H1 (cell line): ENCODE data around the gene CCNC. TPM values are rescaled to one million over a fixed set of nuclear protein-coding genes. Genes with fewer than 3 reads are reported as not detected.

ENCODE experiments used
- CBX8 ChIP-seq: fragments of 300-800, 300-1000 bp; sonication (generic); IDR thresholded peaks from 2 replicates; pipeline ENCODE4 v1.7.1; 2016; ENCODE audit warnings: low read depth, low read length, borderline replicate concordance
- EZH2 ChIP-seq: fragments of 200-600 bp; sonication (generic); IDR thresholded peaks from 2 replicates; pipeline ENCODE4 v1.7.1; 2012; ENCODE audit warnings: low read depth, mild to moderate bottlenecking, moderate library complexity, low read length, inconsistent platforms; ENCODE audit not compliant: severe bottlenecking
- FOSL1 ChIP-seq: IDR thresholded peaks from 2 replicates; pipeline ENCODE4 v1.6.1; 2011; ENCODE audit warnings: mild to moderate bottlenecking, low read depth, low read length, moderate library complexity; ENCODE audit not compliant: insufficient read depth
- HDAC2 ChIP-seq, 2 experiments: fragments of 300-600 bp in 1 of 2; sonication (generic) in 1 of 2; IDR thresholded peaks; 2 replicates each; pipeline ENCODE4 v1.6.1; 2011 to 2012; ENCODE audit warnings: low read depth in 2 of 2, low read length in 2 of 2, mild to moderate bottlenecking in 2 of 2, moderate library complexity in 2 of 2, borderline replicate concordance in 1 of 2, inconsistent platforms in 1 of 2
- JUN ChIP-seq: IDR thresholded peaks from 2 replicates; pipeline ENCODE4 v1.6.1; 2011; ENCODE audit warnings: low read depth, mild to moderate bottlenecking, improper control_type of control experiment, low read length
- KDM4A ChIP-seq: IDR thresholded peaks from one replicate; pipeline ENCODE4 v1.7.1; 2012; ENCODE audit warnings: low read depth, mild to moderate bottlenecking, moderate library complexity, low read length, inconsistent platforms; ENCODE audit not compliant: severe bottlenecking
- NRF1 ChIP-seq: IDR thresholded peaks from 2 replicates; pipeline ENCODE4 v1.6.1; 2011; ENCODE audit warnings: mild to moderate bottlenecking, low read depth, low read length, improper control_type of control experiment
- PHF8 ChIP-seq: fragments of 200-600 bp; sonication (generic); conservative IDR thresholded peaks from 2 replicates; pipeline ENCODE4 v1.7.1; 2012; ENCODE audit warnings: low read depth, mild to moderate bottlenecking, inconsistent platforms, low read length, moderate library complexity
- POU5F1 ChIP-seq: IDR thresholded peaks from 2 replicates; pipeline ENCODE4 v1.6.1; 2011; ENCODE audit warnings: low read depth, mild to moderate bottlenecking, low read length, moderate library complexity
- RBBP5 ChIP-seq: IDR thresholded peaks from 2 replicates; pipeline ENCODE4 v1.7.1; 2012; ENCODE audit warnings: low read depth, mild to moderate bottlenecking, inconsistent platforms, low read length, moderate library complexity, borderline replicate concordance
- SIX5 ChIP-seq: IDR thresholded peaks from 2 replicates; pipeline ENCODE4 v1.6.1; 2011; ENCODE audit warnings: mild to moderate bottlenecking, low read depth, low read length
- SP1 ChIP-seq: IDR thresholded peaks from 2 replicates; pipeline ENCODE4 v1.6.1; 2011; ENCODE audit warnings: low read depth, low read length
- SRF ChIP-seq: IDR thresholded peaks from 2 replicates; pipeline ENCODE4 v1.6.1; 2011; ENCODE audit warnings: mild to moderate bottlenecking, low read depth, low read length, moderate library complexity
- SUZ12 ChIP-seq: fragments of 200-600 bp; sonication (generic); IDR thresholded peaks from 2 replicates; pipeline ENCODE4 v1.6.1; 2012; ENCODE audit warnings: mild to moderate bottlenecking, inconsistent platforms, low read length, moderate library complexity, mixed read lengths
- TBP ChIP-seq: IDR thresholded peaks from 2 replicates; pipeline ENCODE4 v1.6.1; 2011; ENCODE audit warnings: low read depth, low read length, improper control_type of control experiment
- TCF12 ChIP-seq: IDR thresholded peaks from 2 replicates; pipeline ENCODE4 v1.6.1; 2011; ENCODE audit warnings: low read depth, mild to moderate bottlenecking, low read length
- TEAD4 ChIP-seq: IDR thresholded peaks from 2 replicates; pipeline ENCODE4 v1.6.1; 2012; ENCODE audit warnings: low read depth, low read length, inconsistent platforms, mixed read lengths
- polyA plus RNA-seq, 7 experiments: library from polyadenylated mRNA; depleted of rRNA in 3 of 7; stranded (reverse) in 5 of 7; unstranded in 2 of 7; fragments of >200 nt in 5 of 7; fragments of 200-250 nt in 2 of 7; gene quantifications; 1 replicate in 5 of 7; 2 replicates in 1 of 7; 4 replicates in 1 of 7; pipeline versions ENCODE4 v1.2.1 to v1.2.3, GENCODE V29; 2011 to 2013; ENCODE audit warnings: missing spikeins in 2 of 7, mixed read lengths in 2 of 7
- total RNA-seq: library from RNA; stranded (reverse); fragmentation: NEBNext Ultra II Directional; extraction: Animal tissue kit (Norgen Biotek cat#: 25700); gene quantifications from 2 replicates; pipeline ENCODE4 v1.2.1, GENCODE V29; 2021
- TF ChIP-seq, protein P1 (sequence below): IDR thresholded peaks from 2 replicates; pipeline ENCODE4 v1.6.1; 2011; ENCODE audit warnings: low read length, improper control_type of control experiment
- TF ChIP-seq, protein P2 (sequence below): IDR thresholded peaks from 2 replicates; pipeline ENCODE4 v1.6.1; 2012; ENCODE audit warnings: inconsistent platforms
- TF ChIP-seq, protein P3 (sequence below): IDR thresholded peaks from 2 replicates; pipeline ENCODE4 v1.6.1; 2012; ENCODE audit warnings: inconsistent platforms

Gene CCNC
- total and polyA plus RNA-seq, 2 of the 8 experiments (the other 6 are each of a cell fraction or from before 2014, with no cell fraction given), result 45.4 to 107 TPM

DNA sequence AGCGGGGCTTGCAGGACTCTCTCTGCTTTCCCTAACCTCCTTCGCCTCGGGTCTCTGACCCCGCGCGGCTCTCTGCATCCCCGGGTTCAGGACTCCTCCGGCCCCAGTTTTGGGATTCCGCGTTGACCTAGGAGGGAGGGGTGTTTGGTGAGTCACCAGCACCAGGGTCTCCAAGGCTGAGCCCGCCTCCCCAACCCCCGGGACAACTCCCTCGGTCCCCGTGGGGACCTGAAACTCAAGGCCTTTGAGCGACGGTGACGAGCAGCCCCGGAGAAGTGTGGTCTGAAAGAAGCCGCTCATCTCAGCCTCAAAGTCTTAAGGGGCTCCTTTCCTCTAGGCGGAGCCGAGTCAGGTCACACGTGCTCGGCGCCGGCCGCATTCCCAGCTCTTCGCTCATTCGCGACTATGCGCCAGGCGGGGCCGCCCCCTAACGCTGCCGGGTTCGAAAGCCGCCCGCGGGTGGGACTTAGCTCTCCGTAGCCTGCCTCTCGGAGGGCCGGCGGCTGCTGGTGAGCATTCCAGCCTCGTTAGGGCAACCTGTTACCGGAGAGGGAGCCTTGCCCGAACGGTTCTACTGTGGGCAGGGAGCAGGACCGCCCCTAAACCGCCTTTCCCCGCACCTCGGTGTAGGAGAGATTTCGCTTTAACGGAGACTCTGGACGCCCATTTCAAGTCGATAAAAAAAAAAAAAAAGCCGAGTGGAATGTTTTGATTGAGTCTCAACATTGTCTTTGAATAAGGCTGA is 35.1 kb upstream of the CCNC start (continued):
- TF ChIP-seq TBP, result peak; percentile 35; the same call in 1 of the 2 replicates
- TF ChIP-seq RBBP5, result peak; percentile 51; the same call in 1 of the 2 replicates
- peak; percentile 74 for TF ChIP-seq EZH2
- TF ChIP-seq KDM4A, result peak; percentile 82
- TF ChIP-seq HDAC2 (IDR thresholded peaks at IDR 0.05; ENCODE audit: borderline replicate concordance in 1 of 2, low read depth in 2 of 2, low read length in 2 of 2), result peak in 1 of 2 experiments; percentile 37; a peak in 1 of 4 replicates
- no peak for TF ChIP-seq SIX5
- peak; percentile 56 for TF ChIP-seq SUZ12
- no peak for TF ChIP-seq NRF1
- no peak for TF ChIP-seq POU5F1
- TF ChIP-seq, protein P1, sequence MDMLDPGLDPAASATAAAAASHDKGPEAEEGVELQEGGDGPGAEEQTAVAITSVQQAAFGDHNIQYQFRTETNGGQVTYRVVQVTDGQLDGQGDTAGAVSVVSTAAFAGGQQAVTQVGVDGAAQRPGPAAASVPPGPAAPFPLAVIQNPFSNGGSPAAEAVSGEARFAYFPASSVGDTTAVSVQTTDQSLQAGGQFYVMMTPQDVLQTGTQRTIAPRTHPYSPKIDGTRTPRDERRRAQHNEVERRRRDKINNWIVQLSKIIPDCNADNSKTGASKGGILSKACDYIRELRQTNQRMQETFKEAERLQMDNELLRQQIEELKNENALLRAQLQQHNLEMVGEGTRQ, result peak; percentile 9; the same call in 1 of the 2 replicates
- no peak for TF ChIP-seq JUN
- no peak for TF ChIP-seq SP1
- no peak for TF ChIP-seq SRF
- TF ChIP-seq CBX8, result peak; percentile 87; the same call in 1 of the 2 replicates
- no peak for TF ChIP-seq TCF12
- TF ChIP-seq, protein P2, sequence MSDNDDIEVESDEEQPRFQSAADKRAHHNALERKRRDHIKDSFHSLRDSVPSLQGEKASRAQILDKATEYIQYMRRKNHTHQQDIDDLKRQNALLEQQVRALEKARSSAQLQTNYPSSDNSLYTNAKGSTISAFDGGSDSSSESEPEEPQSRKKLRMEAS, result peak; percentile 93
- TF ChIP-seq FOSL1, result no peak
- TF ChIP-seq TEAD4, result peak; percentile 48; the same call in 1 of the 2 replicates
- TF ChIP-seq, protein P3, sequence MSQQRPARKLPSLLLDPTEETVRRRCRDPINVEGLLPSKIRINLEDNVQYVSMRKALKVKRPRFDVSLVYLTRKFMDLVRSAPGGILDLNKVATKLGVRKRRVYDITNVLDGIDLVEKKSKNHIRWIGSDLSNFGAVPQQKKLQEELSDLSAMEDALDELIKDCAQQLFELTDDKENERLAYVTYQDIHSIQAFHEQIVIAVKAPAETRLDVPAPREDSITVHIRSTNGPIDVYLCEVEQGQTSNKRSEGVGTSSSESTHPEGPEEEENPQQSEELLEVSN, result peak; percentile 83
- no peak for TF ChIP-seq PHF8
- TF ChIP-seq, all 59 proteins: peak for 16
